OCI-LY3 (cell line): ENCODE results near the gene SEC14L6.

Source experiments
- CTCF ChIP-seq: fragments of 200-600, 300-600 bp; sonication (generic); IDR thresholded peaks from 2 replicates; pipeline ENCODE4 v1.5.1; 2014; ENCODE audit warnings: antibody characterized with exemption, low read length, low read depth
- EZH2phosphoT487 ChIP-seq: fragments of 200-600 bp; shearing (Covaris generic); IDR thresholded peaks from 2 replicates; pipeline ENCODE4 v1.6.1; 2018; ENCODE audit warnings: antibody characterized with exemption, mixed run types, low read depth

DNA sequence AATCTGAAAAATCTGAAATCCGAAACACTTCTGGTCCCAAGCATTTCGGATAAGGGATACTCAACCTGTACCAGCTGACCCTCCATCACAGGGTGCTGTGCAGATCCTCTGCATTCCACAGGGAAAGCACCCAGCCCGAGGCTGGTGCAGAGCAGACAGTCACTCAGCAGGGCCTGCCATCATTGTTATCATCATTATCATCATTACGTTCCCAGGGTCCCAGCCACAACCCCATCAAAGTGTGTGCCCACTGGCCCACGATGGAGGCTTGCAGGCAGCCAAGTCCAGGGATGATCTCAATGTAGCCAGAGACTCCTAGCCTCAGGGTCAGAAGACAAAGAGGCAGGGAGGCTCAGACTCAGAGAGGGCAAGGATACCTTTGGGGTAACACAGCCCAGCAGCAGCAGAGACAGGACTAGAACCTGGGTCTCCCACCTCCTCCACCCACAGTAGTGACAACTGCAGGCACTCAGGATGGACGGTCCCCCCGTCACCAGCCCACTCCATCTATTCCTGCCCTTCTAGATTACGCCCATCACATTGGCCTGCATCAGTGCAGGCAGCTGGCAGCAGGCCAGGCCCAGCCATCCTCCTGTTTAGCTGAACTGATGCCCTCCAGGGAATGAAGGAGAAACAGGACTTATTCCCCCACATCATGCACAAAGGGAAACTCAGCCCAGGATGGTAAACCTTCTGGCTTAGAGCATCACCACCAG is 17.7 kb upstream of the SEC14L6 start:
- TF ChIP-seq CTCF: no peak
- TF ChIP-seq EZH2phosphoT487: no peak
